ENCODE results near the gene LCP2. TPM values are rescaled to one million over a fixed set of nuclear protein-coding genes. Genes with fewer than 3 reads are reported as not detected.

The LCP2 gene
- total and polyA plus RNA-seq, 2 of the 4 experiments (the other 2 are of a cell fraction), result not detected

DNA sequence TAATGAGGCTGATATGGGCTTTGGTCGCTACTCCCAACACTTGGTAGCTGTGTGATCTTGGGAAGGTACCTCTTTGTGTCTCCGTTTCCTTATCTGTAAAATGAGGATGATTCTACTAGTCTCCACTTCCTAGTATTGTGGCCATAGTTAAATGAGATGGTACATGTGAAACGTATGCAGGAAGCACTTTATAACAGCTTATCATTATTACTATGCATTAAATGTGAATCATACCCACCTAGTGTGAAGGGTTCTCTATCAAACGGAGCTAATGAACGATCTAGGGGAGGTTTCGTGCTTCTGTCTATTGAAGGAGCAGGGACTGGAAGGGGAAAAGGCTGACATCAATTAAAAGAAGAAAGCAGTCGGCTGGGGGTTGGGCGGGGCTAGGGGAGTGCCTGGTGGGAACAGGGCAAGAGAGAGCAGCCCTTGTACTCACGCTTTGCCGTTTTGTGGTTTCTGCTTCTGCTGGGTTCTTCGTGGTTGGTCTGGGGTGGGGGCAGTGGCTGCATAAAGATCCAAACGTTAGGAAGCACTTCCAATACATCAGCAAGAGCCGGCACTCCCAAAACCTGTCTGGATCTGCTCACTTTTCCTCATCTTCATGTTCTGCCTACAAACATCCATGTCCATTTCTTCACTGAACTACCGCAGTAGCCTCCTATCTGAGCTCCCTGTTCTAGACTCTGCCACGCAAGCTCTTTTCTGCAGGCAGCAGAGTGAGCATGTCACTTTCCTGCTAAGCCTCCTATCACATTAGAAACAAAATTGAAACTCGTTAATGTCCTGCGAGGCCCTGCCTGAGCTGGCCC is 30.8 kb downstream of the LCP2 start:
- Histone ChIP-seq H4K91ac (ENCODE audit: insufficient read depth, low read depth, low read length) (no peak overlapping the region), H3K9me3 (ENCODE audit: control insufficient read depth, insufficient read depth, low read length) (no peaks in the 10 kb centered on the region), H3K14ac (replicated peaks; ENCODE audit: low read depth, low read length) (no peak overlapping the region), H3K4me2 (ENCODE audit: low read depth, low read length) (no peak overlapping the region), H3K4me3 (ENCODE audit: insufficient read depth, low read depth, low read length) (no peak overlapping the region), H4K8ac (ENCODE audit: low read depth in 2 of 2, low read length in 2 of 2) (no peak overlapping the region), H2BK20ac (ENCODE audit: low read depth, low read length) (no peak overlapping the region), H3K27me3 (ENCODE audit: control insufficient read depth, insufficient read depth, low read length) (peaks cover 4% of the 10 kb centered on the region), H4K5ac (ENCODE audit: low read depth, low read length) (no peak overlapping the region), H2BK15ac (ENCODE audit: low read depth, low read length) (no peak overlapping the region), H3K9ac (ENCODE audit: low read depth, low read length) (no peak overlapping the region), H2AK5ac (ENCODE audit: low read depth, low read length) (no peak overlapping the region), H3K56ac (ENCODE audit: extremely low read depth, insufficient read depth, low read length) (no peak overlapping the region), H3K18ac (ENCODE audit: low read depth, low read length) (no peak overlapping the region), H2AFZ (replicated peaks; ENCODE audit: low read length, poor library complexity) (no peak overlapping the region), H3K27ac (ENCODE audit: insufficient read depth, low read length) (no peak overlapping the region), H4K20me1 (ENCODE audit: insufficient read depth, low read length) (no peaks in the 10 kb centered on the region), H3K4me1 (ENCODE audit: control insufficient read depth, insufficient read depth, low read length) (no peaks in the 10 kb centered on the region), H3K9me1 (ENCODE audit: insufficient read depth, low read length) (no peaks in the 10 kb centered on the region), H2BK120ac (ENCODE audit: low read depth, low read length) (no peak overlapping the region), H3K23ac (ENCODE audit: low read depth, low read length) (no peak overlapping the region), H3K36me3 (ENCODE audit: control insufficient read depth, insufficient read depth, low read length) (no peaks in the 10 kb centered on the region), H2BK5ac (ENCODE audit: low read depth, low read length, poor library complexity, severe bottlenecking) (no peak overlapping the region), H2AK9ac (replicated peaks; ENCODE audit: low read depth, low read length, poor library complexity) (no peak overlapping the region), H3K4ac (ENCODE audit: low read depth, low read length) (no peak overlapping the region), H3K79me1 (ENCODE audit: low read depth in 1 of 2, low read length in 2 of 2) (no peaks in the 10 kb centered on the region)
- CTCF ChIA-PET, result interaction anchor here (1.0 kb wide), 2 partner anchors 28 to 159 kb away, joined by 3 read pairs; no protein-coding TSS in a partner anchor
- no peak for DNase-seq
- BruUV-seq (replicated peaks), result no TSS peak
- POLR2A ChIA-PET (ENCODE audit: unreplicated experiment), result no interaction called here
- TF ChIP-seq POLR2A (IDR thresholded peaks at IDR 0.05; ENCODE audit: low read depth, low read length), result no peak
- TF ChIP-seq CHD1 (IDR thresholded peaks at IDR 0.05; ENCODE audit: low read depth, low read length), result no peak
- TF ChIP-seq, protein P1, sequence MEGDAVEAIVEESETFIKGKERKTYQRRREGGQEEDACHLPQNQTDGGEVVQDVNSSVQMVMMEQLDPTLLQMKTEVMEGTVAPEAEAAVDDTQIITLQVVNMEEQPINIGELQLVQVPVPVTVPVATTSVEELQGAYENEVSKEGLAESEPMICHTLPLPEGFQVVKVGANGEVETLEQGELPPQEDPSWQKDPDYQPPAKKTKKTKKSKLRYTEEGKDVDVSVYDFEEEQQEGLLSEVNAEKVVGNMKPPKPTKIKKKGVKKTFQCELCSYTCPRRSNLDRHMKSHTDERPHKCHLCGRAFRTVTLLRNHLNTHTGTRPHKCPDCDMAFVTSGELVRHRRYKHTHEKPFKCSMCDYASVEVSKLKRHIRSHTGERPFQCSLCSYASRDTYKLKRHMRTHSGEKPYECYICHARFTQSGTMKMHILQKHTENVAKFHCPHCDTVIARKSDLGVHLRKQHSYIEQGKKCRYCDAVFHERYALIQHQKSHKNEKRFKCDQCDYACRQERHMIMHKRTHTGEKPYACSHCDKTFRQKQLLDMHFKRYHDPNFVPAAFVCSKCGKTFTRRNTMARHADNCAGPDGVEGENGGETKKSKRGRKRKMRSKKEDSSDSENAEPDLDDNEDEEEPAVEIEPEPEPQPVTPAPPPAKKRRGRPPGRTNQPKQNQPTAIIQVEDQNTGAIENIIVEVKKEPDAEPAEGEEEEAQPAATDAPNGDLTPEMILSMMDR (conservative IDR thresholded peaks at IDR 0.05; ENCODE audit: low read depth, low read length), result no peak
- no peak for TF ChIP-seq RFX5 (IDR thresholded peaks at IDR 0.05; ENCODE audit: low read depth, low read length)
- no peak for TF ChIP-seq RAD21 (IDR thresholded peaks at IDR 0.05; ENCODE audit: low read length)
- no peak for TF ChIP-seq SMC3 (IDR thresholded peaks at IDR 0.05; ENCODE audit: low read depth, low read length)
- no peak for TF ChIP-seq CEBPB (IDR thresholded peaks at IDR 0.05; ENCODE audit: low read depth, low read length)
- no peak for TF ChIP-seq MAFK (IDR thresholded peaks at IDR 0.05; ENCODE audit: low read depth, low read length)
- TF ChIP-seq, protein P2, sequence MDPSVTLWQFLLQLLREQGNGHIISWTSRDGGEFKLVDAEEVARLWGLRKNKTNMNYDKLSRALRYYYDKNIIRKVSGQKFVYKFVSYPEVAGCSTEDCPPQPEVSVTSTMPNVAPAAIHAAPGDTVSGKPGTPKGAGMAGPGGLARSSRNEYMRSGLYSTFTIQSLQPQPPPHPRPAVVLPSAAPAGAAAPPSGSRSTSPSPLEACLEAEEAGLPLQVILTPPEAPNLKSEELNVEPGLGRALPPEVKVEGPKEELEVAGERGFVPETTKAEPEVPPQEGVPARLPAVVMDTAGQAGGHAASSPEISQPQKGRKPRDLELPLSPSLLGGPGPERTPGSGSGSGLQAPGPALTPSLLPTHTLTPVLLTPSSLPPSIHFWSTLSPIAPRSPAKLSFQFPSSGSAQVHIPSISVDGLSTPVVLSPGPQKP (IDR thresholded peaks at IDR 0.05; ENCODE audit: borderline replicate concordance, low read depth, low read length), result no peak
- TF ChIP-seq FOS (IDR thresholded peaks at IDR 0.05; ENCODE audit: low read depth, low read length), result no peak
- no peak for TF ChIP-seq NFE2L2 (IDR thresholded peaks at IDR 0.05; ENCODE audit: low read depth, low read length)
- TF ChIP-seq BHLHE40 (IDR thresholded peaks at IDR 0.05; ENCODE audit: low read depth, low read length), result no peak
- WGBS, 2 experiments (ENCODE audit: extremely low coverage in 2 of 2, insufficient read length in 1 of 2), result 59% methylated on average over 7 of the region's 17 CpGs; no CpG with 5 or more reads in 1 of the 2 experiments
- intact Hi-C loops (cut with micrococcal nuclease), result loop anchor here (10.0 kb wide), 1 partner anchor 358 kb away; no protein-coding TSS in a partner anchor
- in situ Hi-C loops (cut with MboI; ENCODE audit: low sequenced_read_pairs), result no loop called here
- ATAC-seq (ENCODE audit: low read depth), result no peak
- dilution Hi-C loops (cut with HindIII; ENCODE audit: low sequenced_read_pairs, unreplicated experiment), result no loop called here
